Astrocyte of the spinal cord (primary cell): ENCODE results near the gene STAG3.
A peak's percentile ranks its signal among the peaks of the same experiment; 100 is the strongest.
"Not testable (repeated sequence)": the region's sequence is repeated elsewhere in the genome, so short reads cannot be mapped to it uniquely, and the experiment has no call there.

Experiments used
- DNase-seq: peaks from one replicate; pipeline ENCODE4 v3.0.0; 2011; ENCODE audit warnings: low read depth, low spot score
- H3K4me3 ChIP-seq: 2 replicates; pipeline ENCODE4 v1.5.1; 2011; ENCODE audit warnings: low read depth, mild to moderate bottlenecking, low read length, moderate library complexity
- in situ Hi-C: cut with HindIII; loops from 2 replicates; pipeline ENCODE4 v1.10.0; 2017; ENCODE audit warnings: low sequenced_read_pairs
- TF ChIP-seq, protein P1 (sequence below): IDR thresholded peaks from 2 replicates; pipeline ENCODE4 v1.5.1; 2012; ENCODE audit warnings: low read depth, mild to moderate bottlenecking, low read length, inconsistent platforms

STAG3 gene

DNA sequence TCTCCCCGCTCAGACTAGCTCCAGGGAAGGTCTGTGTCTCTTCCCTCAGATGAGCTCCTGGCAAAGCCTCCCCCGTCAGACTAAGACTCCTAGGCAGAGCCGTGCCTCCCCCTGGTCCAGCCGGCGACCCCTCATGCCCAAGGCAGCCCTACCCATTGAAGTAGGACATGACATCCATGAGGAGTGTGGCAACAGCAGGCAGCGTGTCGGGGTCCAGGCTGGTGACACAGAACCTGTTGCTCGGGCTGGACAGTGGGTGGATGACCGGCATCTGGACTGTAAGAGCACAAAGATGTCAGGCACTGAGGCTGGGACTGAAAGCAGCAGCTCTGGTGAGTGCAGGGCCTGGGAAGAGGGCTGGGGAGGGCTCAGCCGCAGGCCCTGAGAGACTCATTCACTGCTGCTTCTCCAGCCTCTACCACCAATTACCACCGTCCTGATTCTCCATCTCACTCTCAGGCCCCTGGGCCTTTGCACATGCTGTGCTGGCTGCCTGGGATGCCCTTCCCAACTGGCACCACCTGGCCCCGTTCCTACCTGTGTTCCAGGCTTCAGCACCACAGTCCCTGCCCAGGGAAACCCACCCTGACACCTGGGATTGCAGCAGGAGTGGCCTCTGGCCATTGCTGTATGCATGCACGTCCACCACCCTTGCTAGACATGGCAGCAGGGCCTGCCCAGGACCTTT is 44.9 kb downstream of the STAG3 start:
- no peak for DNase-seq
- in situ Hi-C loops, result no loop called here
- no peak overlapping the region for H3K4me3 ChIP-seq
- TF ChIP-seq, protein P1, sequence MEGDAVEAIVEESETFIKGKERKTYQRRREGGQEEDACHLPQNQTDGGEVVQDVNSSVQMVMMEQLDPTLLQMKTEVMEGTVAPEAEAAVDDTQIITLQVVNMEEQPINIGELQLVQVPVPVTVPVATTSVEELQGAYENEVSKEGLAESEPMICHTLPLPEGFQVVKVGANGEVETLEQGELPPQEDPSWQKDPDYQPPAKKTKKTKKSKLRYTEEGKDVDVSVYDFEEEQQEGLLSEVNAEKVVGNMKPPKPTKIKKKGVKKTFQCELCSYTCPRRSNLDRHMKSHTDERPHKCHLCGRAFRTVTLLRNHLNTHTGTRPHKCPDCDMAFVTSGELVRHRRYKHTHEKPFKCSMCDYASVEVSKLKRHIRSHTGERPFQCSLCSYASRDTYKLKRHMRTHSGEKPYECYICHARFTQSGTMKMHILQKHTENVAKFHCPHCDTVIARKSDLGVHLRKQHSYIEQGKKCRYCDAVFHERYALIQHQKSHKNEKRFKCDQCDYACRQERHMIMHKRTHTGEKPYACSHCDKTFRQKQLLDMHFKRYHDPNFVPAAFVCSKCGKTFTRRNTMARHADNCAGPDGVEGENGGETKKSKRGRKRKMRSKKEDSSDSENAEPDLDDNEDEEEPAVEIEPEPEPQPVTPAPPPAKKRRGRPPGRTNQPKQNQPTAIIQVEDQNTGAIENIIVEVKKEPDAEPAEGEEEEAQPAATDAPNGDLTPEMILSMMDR, result no peak

DNA sequence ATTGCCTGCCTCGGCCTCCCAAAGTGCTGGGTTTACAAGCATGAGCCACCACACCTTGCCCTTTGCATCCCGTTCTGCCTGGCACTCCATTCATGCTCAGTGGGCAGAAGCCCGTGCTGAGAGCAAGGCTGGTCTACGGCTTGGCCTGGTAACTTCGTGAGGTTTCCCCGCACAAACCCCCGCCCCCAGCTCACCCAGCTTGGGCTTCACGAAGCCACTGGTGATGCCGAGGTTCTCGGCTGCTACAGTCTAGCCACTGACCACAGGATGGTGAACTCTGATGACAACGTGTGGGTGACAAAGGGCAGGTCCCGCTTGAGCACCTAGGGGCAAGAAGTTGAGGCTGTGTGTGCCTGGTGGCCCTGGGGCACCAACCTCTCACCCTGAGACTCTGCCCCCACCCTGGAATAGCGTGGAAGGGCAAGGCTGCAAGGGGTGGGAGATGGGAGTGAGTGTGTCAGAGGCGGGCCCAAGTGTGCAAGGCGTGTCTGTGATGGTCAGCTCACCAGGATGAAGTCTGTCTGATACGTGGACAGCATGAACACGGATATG is 45.7 kb downstream of the STAG3 start:
- DNase-seq, H3K4me3 ChIP-seq, in situ Hi-C loops: not testable (repeated sequence)

DNA sequence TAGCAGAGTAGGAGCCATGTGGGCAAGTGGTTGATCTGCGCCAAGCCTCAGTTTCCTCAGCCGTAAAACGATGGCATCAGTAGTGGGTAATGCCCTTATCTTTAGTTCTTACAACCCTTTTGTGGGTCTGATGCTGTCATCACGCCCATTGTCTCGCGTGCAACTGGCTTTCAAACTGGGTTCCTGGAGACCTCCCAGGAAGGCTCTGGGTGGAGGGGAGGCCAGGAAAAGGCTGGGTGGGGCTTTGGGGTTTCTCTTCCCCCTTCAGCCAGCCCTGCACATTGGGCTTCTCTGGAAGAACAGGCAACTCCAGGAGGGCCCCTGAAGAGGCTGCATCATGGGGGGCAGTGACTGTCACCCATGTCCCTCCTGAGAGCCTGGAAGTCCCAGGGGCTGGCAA is 47.2 kb downstream of the STAG3 start:
- H3K4me3 ChIP-seq, DNase-seq, in situ Hi-C loops: not testable (repeated sequence)

DNA sequence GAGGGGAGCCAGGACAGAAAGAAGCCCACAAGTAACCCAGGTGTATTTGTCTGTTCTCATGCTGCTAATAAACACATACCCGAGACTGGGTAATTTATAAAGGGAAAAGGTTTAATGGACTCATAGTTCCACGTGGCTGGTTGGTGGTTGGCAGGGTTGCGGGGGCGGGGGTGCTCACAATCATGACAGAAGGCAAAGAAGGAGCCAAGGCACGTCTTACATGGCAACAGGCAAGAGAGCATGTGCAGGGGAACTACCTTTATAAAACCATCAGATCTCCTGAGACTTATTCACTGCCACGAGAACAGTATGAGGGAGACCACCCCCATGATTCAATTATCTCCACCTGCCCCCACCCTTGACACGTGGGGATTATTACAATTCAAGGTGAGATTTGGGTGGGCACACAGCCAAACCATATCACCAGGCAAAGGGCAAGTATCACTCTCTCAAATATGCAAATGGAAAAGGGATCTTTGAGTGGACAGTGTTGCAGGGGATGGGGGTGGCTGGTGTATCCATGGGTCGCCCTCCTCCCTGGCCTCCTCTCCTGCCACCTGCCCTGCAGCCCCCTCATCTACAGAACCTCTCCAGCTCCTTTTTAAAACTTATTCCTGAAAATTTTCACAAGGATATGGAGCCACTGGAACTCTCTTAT is 57.1 kb downstream of the STAG3 start:
- in situ Hi-C loops, H3K4me3 ChIP-seq, DNase-seq: not testable (repeated sequence)

DNA sequence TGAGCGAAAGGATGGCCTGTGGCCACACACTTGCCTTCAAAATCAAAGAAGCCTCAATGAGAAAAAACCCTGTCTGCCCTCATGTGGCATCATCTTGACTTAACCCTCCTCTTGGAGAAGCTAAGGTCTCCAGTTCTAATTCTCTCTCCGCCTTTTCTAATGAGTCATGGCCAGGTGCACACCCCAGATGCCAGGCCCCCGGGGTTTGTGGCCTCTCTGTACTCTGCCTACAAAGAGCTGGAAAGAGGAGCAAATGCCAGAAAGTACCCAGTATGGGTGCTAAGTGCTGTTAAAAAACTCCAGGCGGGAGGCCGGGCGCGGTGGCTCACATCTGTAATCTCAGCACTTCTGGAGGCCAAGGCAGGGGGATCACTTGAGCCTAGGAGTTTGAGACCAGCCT is 62.3 kb downstream of the STAG3 start:
- H3K4me3 ChIP-seq, DNase-seq, in situ Hi-C loops: not testable (repeated sequence)

DNA sequence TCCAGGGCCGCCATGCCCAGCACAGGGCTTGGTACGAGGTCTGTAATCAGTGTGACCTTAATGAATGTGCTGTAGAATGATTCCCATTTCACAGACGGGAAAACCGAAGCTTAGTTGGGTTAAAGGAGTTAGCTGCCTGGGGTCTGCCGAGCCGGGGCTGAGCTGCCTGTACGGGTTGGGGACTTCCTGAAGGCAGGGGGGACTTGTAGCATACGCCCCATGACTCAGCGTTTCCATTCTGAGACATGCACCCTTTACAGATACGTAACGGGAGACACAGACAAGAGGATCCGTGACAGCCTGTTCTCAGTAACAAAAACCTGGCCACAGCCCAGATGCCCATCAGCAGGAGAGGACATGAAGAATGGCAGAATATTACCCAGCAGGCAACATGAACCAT is 65.7 kb downstream of the STAG3 start:
- DNase-seq, H3K4me3 ChIP-seq, in situ Hi-C loops: not testable (repeated sequence)

DNA sequence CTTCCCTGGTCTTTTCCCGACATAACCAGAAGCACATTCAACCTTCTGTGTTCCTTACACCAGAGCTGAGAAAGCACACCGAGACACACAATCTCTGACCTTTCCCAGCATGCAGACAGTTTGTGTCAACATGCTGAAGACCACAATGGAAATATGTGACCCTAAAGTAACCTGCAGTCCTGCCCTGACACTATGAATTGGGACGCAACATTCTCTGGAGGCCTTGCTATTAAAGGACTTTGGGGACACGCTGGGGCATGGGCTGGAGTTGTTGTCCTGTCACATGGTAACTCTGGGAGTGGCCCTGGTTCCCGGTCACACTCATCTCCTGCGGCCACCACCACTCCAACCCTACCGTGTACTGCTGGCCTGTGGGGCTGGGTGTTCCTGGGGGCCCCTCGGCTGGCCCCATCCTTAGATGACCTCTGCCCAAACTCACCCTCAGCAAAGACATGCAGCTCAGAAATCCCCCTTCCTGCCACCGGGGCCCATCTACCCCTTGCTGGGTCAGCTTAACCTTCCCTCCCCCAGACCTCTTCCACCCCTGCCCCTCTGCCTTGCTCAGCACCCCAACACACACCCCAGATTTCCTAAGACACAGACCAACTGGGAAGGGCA is 67.4 kb downstream of the STAG3 start:
- H3K4me3 ChIP-seq, in situ Hi-C loops: not testable (repeated sequence)
- DNase-seq, result peak; percentile 14

DNA sequence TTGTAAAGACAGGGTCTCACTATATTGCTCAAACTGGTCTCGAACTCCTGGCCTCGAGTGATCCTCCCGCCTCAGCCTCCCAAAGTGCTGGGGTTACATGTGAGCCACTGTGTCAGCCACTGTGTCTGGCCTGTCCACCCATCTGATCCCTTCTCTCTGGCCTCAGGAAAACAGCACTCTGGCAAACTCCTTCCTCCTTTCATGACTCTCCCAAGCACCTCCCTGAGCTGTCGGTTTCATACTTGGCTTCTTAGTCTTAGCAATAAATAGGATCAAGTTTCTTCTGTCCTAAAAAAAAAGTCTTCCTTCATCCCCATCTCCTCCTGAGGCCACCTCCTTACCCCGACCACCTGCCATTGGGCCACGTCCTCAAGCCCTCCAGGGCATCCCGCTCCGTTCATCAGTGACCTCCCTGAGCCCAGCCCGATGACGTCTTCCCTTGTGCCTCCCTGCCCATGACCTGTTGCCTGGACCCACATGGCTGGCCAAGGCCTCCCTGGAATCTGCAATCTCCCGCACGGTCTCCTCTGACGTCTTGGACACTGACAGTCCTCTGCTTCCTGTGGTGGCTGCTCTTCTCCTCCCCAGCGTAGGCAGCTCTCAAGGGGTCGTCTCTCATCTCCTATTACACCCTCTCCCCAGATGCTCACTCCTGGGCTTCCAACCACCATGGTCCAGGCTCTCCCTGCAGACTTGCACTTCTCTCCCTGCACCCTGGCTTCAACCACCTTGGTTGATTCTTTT is 68.6 kb downstream of the STAG3 start:
- H3K4me3 ChIP-seq, DNase-seq, in situ Hi-C loops: not testable (repeated sequence)

DNA sequence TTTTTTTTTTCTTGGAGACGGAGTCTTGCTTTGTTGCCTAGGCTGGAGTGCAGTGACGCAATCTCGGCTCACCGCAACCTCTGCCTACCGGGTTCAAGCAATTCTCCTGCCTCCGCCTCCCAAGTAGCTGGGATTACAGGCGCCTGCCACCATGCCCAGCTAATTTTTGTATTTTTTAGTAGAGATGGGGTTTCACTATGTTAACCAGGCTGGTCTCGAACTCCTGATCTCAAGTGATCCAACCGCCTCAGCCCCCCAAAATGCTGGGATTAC is 69.1 kb downstream of the STAG3 start:
- DNase-seq, in situ Hi-C loops, H3K4me3 ChIP-seq: not testable (repeated sequence)

DNA sequence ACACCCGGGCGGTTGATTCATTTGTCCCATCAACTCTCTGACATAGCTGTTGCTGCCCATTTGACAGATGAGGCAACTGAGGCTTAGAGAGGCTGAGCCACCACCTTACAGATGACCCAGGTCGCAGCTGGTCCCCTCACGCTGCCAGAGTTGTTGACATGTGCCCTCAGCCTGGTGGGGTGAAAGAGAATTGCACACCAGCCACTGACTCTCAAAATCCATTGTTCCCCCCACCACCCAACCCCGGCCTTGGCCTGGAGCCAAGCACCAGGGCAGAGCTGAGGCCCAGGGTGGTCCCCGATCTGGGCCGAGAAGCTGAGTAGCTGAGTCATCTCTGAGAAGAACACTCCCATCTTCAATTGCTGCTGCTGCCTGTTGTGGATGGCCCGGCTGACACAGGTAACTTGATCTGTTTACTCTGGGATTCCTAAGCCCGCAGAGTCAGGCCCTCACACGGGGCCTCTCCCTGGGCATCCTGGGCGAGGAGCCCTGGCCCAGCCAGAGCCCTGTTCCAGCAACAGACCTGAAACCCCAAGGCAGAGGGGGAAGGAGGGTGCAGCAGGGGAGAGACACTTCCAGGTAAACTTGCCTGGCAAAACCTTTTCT is 69.5 kb downstream of the STAG3 start:
- in situ Hi-C loops, result no loop called here
- peak; percentile 83 for DNase-seq
- TF ChIP-seq, protein P1, result no peak
- H3K4me3 ChIP-seq, result no peak overlapping the region
